HG03460 (cell line): ENCODE measurements around the gene BBOX1.
"Not testable (repeated sequence)": the region's sequence is repeated elsewhere in the genome, so short reads cannot be mapped to it uniquely, and the experiment has no call there.

ENCODE experiments used
- ATAC-seq: cut with Tn5 transposase; IDR thresholded peaks from one replicate; pipeline ENCODE4 v1.9.1; 2021; ENCODE audit not compliant: unreplicated experiment

Gene BBOX1

GRCh38 chr11:27174672-27175210 lies 134.1 kb downstream of the BBOX1 start:
- ATAC-seq = no peak

DNA sequence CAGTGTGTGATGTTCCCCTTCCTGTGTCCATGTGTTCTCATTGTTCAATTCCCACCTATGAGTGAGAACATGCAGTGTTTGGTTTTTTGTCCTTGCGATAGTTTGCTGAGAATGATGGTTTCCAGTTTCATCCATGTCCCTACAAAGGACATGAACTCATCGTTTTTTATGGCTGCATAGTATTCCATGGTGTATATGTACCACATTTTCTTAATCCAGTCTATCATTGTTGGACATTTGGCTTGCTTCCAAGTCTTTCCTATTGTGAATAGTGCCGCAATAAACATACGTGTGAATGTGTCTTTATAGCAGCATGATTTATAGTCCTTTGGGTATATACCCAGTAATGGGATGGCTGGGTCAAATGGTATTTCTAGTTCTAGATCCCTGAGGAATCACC lies 134.9 kb downstream of the BBOX1 start:
- not testable (repeated sequence) for ATAC-seq
